Measurements from ENCODE around the gene SH3TC1.

- TF ChIP-seq POLR2A (IDR thresholded peaks at IDR 0.05) = no peak
- TF ChIP-seq, protein P1, sequence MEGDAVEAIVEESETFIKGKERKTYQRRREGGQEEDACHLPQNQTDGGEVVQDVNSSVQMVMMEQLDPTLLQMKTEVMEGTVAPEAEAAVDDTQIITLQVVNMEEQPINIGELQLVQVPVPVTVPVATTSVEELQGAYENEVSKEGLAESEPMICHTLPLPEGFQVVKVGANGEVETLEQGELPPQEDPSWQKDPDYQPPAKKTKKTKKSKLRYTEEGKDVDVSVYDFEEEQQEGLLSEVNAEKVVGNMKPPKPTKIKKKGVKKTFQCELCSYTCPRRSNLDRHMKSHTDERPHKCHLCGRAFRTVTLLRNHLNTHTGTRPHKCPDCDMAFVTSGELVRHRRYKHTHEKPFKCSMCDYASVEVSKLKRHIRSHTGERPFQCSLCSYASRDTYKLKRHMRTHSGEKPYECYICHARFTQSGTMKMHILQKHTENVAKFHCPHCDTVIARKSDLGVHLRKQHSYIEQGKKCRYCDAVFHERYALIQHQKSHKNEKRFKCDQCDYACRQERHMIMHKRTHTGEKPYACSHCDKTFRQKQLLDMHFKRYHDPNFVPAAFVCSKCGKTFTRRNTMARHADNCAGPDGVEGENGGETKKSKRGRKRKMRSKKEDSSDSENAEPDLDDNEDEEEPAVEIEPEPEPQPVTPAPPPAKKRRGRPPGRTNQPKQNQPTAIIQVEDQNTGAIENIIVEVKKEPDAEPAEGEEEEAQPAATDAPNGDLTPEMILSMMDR (IDR thresholded peaks at IDR 0.05) = no peak
Measured at GRCh38 chr4:8250227-8250626, 51.1 kb downstream of the SH3TC1 start.
